RWPE2 (cell line): ENCODE measurements around the gene TENM4.
"Not testable (repeated sequence)": the region's sequence is repeated elsewhere in the genome, so short reads cannot be mapped to it uniquely, and the experiment has no call there.

Source experiments
- ATAC-seq: fragments of 200-7000 bp; cut with Tn5 transposase; 3 replicates; pipeline ENCODE4 v1.9.1; 2021; ENCODE audit warnings: low read depth
- DNase-seq: peaks from one replicate; pipeline ENCODE4 v3.0.0-alpha.2; 2020; ENCODE audit warnings: low spot score
- H3K27ac ChIP-seq: fragments of 450-650 bp; 2 replicates; pipeline ENCODE4 v1.5.1; 2017; ENCODE audit warnings: mild to moderate bottlenecking; ENCODE audit not compliant: poor library complexity, severe bottlenecking
- H3K27me3 ChIP-seq: fragments of 250-450 bp; sonication (Bioruptor Pico); 2 replicates; pipeline ENCODE4 v1.5.1; 2021; ENCODE audit warnings: mild to moderate bottlenecking, moderate library complexity; ENCODE audit not compliant: insufficient read depth, poor library complexity, severe bottlenecking
- H3K36me3 ChIP-seq: fragments of 250-450 bp; sonication (Bioruptor Pico); 2 replicates; pipeline ENCODE4 v1.5.1; 2020; ENCODE audit warnings: low read depth, mild to moderate bottlenecking, moderate library complexity
- H3K4me1 ChIP-seq: fragments of 250-450 bp; sonication (Bioruptor Pico); 2 replicates; pipeline ENCODE4 v1.5.1; 2021; ENCODE audit warnings: mild to moderate bottlenecking, moderate library complexity; ENCODE audit not compliant: insufficient read depth, poor library complexity, severe bottlenecking
- H3K4me3 ChIP-seq: fragments of 250-450 bp; sonication (Bioruptor Pico); 2 replicates; pipeline ENCODE4 v1.5.1; 2021; ENCODE audit warnings: mild to moderate bottlenecking, moderate library complexity; ENCODE audit not compliant: severe bottlenecking
- H3K9me3 ChIP-seq: fragments of 250-450 bp; sonication (Bioruptor Pico); 2 replicates; pipeline ENCODE4 v1.5.1; 2021; ENCODE audit warnings: mild to moderate bottlenecking, moderate library complexity; ENCODE audit not compliant: severe bottlenecking
- TF ChIP-seq, protein P1 (sequence below): fragments of 450-650 bp; IDR thresholded peaks from one replicate; pipeline ENCODE4 v1.5.1; 2017; ENCODE audit warnings: mild to moderate bottlenecking, moderate library complexity; ENCODE audit not compliant: poor library complexity, severe bottlenecking

TENM4 gene

DNA sequence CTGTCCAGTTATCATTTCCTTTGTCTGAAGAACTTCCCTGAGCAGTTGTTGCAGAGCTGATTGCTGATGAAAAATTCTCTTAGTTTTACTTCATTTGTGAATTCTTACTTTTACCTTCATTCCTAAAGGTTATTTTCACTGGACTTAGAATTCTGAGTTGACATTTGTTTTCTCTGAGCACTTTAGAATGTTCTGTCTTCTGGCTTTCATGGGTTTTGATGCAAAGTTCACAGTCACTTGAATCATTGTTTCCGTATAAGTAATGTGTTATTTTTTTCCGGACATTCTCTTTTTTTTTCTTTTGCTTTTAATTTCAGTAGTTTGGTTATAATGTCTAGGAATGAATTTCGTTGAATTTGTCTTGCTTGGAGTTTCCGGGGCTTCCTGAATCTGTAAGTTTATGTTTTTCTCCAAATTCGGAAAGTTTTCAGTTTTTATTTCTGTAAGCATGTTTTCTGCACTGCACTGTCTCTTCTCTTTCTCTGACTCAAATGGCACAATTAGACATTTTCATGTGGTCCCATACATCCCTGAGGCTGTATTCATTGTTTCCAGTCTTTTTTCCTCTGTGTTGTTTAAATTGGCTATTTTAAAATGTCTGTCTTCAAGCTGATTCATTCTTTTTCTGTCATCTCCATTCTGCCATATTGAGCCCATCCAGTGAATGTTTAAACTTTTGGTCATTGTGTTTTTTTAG lies 797.7 kb downstream of the TENM4 start:
- no peak overlapping the region for H3K4me3 ChIP-seq

DNA sequence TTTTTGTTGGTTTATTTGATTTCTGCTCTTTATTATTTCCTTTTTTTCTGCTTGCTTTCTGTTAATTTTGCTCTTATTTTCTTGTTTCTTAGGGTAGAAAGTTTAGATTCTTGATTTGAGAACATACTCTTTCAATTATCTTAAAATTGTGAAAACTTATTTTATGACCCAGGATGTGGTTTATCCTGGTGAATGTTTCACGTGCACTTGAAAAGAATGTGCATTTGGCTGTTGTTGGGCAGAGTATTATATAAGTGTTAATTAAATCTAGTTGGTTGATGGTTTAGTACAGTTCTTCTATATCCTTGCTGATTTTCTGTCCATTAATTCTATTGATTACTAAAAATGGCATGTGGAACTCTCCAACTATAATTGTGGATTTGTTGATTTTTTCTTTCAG lies 799.3 kb downstream of the TENM4 start:
- TF ChIP-seq, protein P1, sequence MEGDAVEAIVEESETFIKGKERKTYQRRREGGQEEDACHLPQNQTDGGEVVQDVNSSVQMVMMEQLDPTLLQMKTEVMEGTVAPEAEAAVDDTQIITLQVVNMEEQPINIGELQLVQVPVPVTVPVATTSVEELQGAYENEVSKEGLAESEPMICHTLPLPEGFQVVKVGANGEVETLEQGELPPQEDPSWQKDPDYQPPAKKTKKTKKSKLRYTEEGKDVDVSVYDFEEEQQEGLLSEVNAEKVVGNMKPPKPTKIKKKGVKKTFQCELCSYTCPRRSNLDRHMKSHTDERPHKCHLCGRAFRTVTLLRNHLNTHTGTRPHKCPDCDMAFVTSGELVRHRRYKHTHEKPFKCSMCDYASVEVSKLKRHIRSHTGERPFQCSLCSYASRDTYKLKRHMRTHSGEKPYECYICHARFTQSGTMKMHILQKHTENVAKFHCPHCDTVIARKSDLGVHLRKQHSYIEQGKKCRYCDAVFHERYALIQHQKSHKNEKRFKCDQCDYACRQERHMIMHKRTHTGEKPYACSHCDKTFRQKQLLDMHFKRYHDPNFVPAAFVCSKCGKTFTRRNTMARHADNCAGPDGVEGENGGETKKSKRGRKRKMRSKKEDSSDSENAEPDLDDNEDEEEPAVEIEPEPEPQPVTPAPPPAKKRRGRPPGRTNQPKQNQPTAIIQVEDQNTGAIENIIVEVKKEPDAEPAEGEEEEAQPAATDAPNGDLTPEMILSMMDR, result no peak
- Histone ChIP-seq H3K27me3 (no peaks in the 10 kb centered on the region), H3K4me1 (no peaks in the 10 kb centered on the region), H3K27ac (no peak overlapping the region), H3K9me3 (no peaks in the 10 kb centered on the region), H3K36me3 (no peaks in the 10 kb centered on the region; the same call in 1 of the 2 replicates), H3K4me3 (no peak overlapping the region)
- DNase-seq, result no peak
- no peak for ATAC-seq

More for the DNA sequence above, 797.7 kb downstream of the TENM4 start:
- TF ChIP-seq, protein P1, result no peak
- Histone ChIP-seq H3K36me3 (no peaks in the 10 kb centered on the region), H3K9me3 (no peaks in the 10 kb centered on the region), H3K27me3 (no peaks in the 10 kb centered on the region), H3K4me1 (no peaks in the 10 kb centered on the region), H3K27ac (no peak overlapping the region)
- no peak for DNase-seq
- no peak for ATAC-seq

DNA sequence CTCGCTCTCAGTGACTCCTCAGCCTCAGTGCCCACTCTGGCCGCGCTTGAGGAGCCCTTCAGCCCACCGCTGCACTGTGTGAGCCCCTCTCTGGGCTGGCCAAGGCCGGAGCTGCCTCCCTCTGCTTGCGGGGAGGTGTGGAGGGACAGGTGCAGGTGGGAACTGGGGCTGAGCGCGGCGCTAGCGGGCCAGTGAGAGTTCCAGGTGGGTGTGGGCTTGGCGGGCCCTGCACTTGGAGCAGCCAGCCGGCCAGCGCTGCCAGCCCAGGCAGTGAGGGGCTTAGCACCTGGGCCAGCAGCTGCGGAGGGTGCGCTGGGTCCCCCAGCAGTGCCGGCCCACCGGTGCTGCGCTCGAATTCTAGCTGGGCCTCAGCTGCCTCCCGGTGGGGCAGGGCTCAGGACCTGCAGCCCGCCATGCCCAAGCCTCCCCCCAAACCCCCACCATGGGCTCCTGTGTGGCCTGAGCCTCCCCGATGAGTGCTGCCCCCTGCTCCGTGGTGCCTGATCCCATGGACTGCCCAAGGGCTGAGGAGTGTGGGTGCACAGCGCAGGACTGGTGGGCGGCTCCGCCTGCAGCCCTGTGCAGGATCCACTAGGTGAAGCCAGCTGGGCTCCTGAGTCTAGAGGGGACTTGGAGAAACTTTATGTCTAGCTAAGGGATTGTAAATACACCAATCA lies 802.0 kb downstream of the TENM4 start:
- no peaks in the 10 kb centered on the region for H3K9me3 ChIP-seq
- TF ChIP-seq, protein P1, result no peak
- no peak overlapping the region for H3K27ac ChIP-seq
- no peak overlapping the region for H3K4me3 ChIP-seq
- no peaks in the 10 kb centered on the region; the same call in 1 of the 2 replicates for H3K36me3 ChIP-seq
- no peak for DNase-seq
- no peaks in the 10 kb centered on the region for H3K27me3 ChIP-seq
- H3K4me1 ChIP-seq, result no peaks in the 10 kb centered on the region
- ATAC-seq, result no peak

DNA sequence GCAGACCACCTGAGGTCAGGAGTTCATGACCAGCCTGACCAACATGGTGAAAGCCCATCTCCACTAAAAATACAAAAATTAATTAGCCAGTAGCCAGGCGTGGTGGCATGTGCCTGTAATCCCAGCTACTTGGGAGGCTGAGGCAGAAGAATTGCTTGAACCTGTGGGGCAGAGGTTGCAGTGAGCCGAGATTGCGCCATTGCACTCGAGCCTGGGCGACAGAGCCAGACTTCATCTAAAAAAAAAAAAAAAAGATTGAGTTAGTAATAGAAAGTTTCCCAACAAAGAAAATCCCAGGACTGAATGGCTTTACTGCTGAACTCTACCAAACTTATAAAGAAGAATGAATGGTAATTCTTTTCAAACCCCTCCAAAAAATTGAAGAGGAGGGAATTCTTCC lies 803.3 kb downstream of the TENM4 start:
- H3K4me3 ChIP-seq, H3K36me3 ChIP-seq, ATAC-seq, H3K9me3 ChIP-seq, H3K4me1 ChIP-seq, H3K27me3 ChIP-seq, H3K27ac ChIP-seq, DNase-seq: not testable (repeated sequence)

DNA sequence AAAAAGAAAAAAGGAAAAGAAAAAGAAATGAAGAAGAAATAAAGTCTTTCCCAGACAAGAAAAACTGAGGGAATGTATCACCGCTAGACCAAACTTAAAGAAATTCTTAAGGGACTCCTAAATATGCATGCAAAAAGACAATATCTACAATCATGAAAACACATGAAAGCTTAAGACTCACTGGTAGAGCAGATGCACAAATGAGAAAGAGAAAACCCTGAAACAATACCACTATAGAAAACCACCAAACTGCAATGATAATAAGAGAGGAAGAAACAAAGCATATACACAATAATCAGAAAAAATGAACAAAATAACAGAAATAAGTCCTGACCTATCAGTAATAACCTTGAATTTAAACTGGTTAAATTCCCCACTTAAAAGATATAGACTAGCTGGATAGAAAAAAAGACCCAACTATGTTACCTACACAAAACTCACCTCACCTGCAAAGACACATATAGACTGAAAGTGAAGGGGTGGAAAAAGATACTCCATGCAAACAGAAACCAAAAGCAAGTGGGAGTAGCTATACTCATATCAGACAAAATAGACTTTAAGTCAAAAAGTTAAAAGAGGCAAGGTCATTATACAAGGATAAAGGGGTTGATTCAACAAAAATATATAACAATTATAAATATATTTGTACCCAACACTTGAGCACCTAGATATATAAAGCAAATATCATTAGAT lies 804.9 kb downstream of the TENM4 start:
- Histone ChIP-seq H3K9me3 (no peaks in the 10 kb centered on the region), H3K27me3 (no peaks in the 10 kb centered on the region), H3K36me3 (no peaks in the 10 kb centered on the region; the same call in 1 of the 2 replicates), H3K4me3 (no peak overlapping the region), H3K4me1 (no peaks in the 10 kb centered on the region), H3K27ac (no peak overlapping the region)
- TF ChIP-seq, protein P1, result no peak
- no peak for DNase-seq
- no peak for ATAC-seq
